GM19467 (cell line): ENCODE measurements around the gene SLC12A5.

Experiments
- ATAC-seq: cut with Tn5 transposase; IDR thresholded peaks from one replicate; pipeline ENCODE4 v1.9.1; 2021; ENCODE audit warnings: mild to moderate bottlenecking, moderate library complexity; ENCODE audit not compliant: unreplicated experiment

Gene SLC12A5

GRCh38 chr20:46006022-46006705, 22.9 kb upstream of the SLC12A5 start:
- no peak for ATAC-seq

GRCh38 chr20:46006964-46007363, 22.1 kb upstream of the SLC12A5 start:
- no peak for ATAC-seq

GRCh38 chr20:46007671-46008070, 21.3 kb upstream of the SLC12A5 start:
- no peak for ATAC-seq

DNA sequence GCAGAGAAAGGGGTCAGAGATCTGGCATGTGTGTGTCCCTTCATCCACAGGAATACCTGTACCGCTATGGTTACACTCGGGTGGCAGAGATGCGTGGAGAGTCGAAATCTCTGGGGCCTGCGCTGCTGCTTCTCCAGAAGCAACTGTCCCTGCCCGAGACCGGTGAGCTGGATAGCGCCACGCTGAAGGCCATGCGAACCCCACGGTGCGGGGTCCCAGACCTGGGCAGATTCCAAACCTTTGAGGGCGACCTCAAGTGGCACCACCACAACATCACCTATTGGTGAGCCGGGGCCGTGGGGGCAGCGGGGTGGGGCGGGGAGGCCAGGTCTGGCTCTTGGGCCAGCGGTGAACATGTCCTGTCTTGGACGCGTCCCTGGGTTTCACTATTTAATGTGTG, 19.2 kb upstream of the SLC12A5 start:
- ATAC-seq: no peak

- no peak for ATAC-seq
Measured at GRCh38 chr20:46010491-46011391, 18.3 kb upstream of the SLC12A5 start.

GRCh38 chr20:46011631-46012482, 17.2 kb upstream of the SLC12A5 start:
- ATAC-seq: no peak

DNA sequence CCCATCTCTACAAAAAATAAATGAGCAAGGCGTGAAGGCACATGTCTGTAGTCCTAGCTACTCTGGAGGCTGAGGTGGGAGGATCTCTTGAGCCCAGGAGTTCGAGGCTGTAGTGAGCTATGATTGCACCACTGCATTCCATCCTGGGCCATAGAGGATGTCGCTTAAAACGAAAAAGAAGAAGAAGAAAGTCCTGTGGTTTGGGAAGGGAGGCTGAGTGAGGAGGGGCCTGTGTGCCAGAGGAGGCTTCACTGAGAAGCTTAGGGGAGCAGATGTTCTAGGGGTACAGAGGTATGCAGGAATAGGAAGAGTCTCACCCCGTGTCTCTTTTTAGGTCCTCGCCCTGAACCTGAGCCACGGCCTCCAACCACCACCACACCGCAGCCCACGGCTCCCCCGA, 16.1 kb upstream of the SLC12A5 start:
- no peak for ATAC-seq

- no peak for ATAC-seq
Measured at GRCh38 chr20:46013322-46013828, 15.6 kb upstream of the SLC12A5 start.

DNA sequence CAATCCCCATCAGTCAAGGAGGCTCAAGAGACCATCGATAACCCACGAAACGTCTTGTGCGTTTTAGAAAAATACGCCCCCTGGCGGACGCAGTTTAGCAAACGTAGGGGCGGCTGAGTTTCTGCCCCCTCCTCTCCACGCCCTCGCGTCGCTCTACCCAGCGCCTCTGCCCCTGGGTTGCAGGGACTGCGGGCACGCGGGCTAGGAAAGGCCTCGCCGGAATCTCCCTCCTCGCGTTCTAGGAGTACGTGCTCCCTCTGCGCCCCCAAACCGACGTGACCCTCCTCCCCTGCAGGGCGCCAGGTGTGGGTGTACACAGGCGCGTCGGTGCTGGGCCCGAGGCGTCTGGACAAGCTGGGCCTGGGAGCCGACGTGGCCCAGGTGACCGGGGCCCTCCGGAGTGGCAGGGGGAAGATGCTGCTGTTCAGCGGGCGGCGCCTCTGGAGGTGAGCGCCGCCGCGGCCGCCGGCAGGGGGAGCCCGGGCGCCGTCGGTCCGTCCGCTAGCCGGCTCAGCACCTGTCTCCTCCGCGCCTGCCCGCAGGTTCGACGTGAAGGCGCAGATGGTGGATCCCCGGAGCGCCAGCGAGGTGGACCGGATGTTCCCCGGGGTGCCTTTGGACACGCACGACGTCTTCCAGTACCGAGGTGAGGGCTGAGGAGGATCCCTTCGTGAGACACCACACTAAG, 15.0 kb upstream of the SLC12A5 start:
- peak; percentile 58 for ATAC-seq

DNA sequence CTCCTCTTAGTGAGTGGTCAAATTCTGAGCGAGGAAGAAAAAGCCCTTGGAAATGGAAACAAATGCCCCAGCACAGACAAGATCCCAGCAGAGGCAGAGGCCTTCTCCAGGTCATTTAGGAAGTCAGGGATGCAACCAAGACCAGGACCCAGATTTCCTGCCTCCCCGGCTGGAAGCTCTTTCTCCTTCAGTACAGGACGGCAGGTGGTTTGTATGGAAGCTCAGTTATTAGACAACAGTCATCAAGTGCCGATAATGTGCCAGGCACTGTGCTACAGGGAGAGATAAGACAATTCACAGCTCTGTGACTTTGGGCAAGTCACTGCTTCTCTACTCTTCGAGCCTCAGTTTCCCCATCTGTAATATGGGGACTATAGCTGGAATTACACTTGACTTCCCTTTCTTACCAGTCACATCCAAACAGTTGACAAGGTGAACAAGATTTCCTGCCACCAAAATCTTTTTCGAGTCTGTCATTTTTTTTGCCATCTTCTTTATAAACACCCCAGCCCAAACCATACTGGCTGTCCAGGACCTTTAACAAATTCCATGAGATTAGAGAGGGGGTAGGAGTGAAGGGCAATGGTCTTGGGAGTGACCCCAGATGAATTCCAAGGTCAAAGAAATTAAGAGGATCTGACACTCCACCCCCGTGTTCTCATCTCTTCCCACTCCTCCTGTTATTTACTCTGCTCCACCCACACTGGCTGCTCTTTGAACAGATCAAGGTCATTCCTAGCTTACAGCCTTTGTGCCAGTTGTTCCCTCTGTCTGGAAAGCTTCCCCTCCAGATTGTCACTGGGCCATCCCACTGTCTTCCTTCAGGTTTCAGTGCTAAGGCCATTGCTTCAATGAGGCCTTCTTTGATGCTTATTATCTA, 14.3 kb upstream of the SLC12A5 start:
- no peak for ATAC-seq

DNA sequence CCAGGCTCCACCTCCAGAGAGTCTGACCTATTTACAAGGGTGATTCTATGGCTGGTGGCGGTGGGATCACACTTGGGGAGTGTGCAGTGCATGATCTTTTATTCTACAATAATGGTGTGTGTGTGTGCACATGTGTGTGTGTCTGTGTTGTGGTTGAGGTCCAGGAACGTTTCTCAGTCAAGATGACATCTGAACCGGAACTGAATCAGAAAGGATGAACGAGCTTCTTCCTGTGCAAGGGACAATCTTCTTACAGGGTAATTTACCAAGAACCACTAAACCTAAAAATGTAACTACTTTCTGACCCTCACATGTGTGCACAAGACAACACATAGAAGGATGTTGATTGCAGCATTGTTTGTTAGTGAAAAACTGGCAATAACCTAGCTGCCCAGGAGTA, 11.7 kb upstream of the SLC12A5 start:
- no peak for ATAC-seq

DNA sequence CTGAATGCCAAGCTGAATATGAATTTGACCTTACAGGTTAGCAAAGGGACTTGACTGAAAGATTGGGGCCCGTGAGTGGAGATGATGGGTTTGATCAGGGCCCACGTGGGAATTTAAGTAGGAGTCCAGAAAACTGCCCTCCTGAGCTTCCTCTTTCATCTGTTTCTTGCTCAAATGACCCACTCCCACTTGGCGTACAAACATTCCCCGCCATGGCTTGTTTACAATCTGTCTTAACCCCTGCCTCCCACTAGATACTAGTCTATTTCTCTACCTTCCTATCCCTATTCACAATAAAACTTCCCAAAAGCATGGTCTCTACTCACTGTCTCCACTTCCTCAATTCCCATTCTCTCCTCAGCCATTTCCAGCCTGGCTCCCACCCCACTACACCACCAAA, 10.9 kb upstream of the SLC12A5 start:
- no peak for ATAC-seq

DNA sequence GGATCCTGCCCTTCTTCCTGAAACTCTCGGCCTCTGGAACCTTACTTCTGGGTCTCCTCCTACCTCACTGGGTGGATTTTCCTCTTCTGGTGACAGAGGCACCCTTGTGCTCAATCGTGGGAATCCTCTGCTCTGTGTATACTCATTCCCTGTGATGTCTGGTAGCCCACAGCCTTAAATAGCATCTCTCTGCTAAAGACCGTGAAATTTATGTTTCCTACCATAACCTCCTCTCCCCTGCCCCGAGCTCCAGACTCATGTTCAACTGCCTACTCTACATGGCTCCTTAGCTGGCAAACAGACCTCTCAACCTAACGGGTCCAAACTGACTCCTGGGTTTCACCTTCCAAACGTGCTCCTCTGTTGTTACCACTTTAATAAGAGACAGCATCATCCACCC, 10.4 kb upstream of the SLC12A5 start:
- no peak for ATAC-seq

DNA sequence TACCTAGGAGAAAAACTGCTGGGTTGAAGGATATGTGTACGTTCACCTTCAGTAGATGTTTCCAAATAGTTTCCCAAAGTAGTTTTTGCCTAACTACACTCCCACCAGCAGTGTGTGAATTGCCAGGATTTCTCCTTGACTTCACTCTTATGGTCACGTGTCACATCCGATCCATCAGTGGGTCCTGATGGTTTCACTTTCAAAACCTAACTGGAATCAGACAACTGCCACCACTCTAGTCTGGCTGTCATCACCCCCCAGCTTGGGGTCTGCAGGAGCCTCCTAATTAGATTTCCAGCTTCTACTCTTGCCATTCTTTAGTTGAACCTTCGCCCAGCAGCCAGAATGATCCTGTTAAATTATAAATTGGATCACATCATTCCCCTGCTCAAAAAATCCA, 8.5 kb upstream of the SLC12A5 start:
- no peak for ATAC-seq

GRCh38 chr20:46021361-46022359, 7.4 kb upstream of the SLC12A5 start:
- ATAC-seq: no peak

DNA sequence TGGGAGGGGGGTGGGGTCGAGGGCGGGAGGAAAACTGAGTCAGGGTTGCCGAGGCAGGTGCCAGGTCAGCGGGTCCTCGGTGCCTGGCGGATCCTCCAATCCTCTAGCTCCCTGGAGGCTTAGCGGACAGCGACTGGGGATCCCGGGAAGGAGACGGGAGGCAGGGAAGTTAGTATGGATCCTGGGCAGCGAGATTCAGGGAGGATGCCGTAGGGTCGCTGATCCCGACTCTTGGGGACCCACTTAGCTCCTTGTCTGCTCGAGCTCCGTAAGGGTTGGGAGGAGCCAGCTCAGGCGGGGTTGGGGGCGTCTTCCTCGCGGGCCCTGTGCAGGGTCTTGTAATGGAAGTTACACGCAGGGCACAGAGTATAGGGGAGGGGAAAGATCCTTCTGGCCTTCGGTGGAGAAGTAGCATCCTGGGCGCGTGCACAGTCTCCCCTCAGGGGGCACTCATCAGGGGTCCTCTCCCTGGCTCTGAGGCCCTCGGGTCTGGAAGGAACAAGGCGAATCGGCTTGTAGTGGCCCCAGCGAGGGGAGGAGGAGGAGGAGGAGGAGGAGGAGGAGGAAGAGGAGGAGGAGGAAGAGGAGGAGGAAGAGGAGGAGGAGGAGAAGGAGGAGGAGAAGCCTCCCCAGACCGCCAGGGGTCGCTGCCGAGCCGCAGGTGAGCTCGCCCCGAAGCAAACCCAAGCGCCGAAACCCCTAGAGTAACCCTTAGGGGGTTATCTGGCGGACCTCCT, 6.4 kb upstream of the SLC12A5 start:
- ATAC-seq: no peak

- no peak for ATAC-seq
Measured at GRCh38 chr20:46023148-46023484, 5.9 kb upstream of the SLC12A5 start.

DNA sequence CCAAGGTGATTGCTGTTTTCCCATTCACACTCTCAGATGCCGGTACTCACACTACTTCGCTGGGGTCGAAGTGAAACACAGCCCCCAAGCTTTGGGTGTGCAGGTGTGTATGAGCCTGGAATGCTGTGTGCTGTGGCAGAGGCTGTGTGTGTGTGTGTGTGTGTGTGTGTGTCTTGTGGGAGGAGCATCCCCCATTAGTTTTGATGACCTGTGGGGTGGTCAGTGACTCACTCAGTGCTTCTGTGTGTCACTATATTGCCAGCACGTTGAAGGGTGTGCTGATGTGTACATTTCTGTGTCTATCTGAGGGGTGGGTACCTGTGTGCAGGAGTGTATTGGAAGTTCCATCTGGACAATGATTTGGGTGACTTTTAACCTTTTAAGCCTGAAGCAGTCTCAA, 5.0 kb upstream of the SLC12A5 start:
- ATAC-seq: no peak
